GM19468 (cell line): Measurements from ENCODE around the gene UBFD1.
"Not testable (repeated sequence)": the region's sequence is repeated elsewhere in the genome, so short reads cannot be mapped to it uniquely, and the experiment has no call there.

Source experiments
- ATAC-seq: cut with Tn5 transposase; IDR thresholded peaks from one replicate; pipeline ENCODE4 v1.9.1; 2021; ENCODE audit warnings: mild to moderate bottlenecking, moderate library complexity, moderate number of reproducible peaks; ENCODE audit not compliant: unreplicated experiment; ENCODE audit errors: extremely low read depth

The UBFD1 gene

DNA sequence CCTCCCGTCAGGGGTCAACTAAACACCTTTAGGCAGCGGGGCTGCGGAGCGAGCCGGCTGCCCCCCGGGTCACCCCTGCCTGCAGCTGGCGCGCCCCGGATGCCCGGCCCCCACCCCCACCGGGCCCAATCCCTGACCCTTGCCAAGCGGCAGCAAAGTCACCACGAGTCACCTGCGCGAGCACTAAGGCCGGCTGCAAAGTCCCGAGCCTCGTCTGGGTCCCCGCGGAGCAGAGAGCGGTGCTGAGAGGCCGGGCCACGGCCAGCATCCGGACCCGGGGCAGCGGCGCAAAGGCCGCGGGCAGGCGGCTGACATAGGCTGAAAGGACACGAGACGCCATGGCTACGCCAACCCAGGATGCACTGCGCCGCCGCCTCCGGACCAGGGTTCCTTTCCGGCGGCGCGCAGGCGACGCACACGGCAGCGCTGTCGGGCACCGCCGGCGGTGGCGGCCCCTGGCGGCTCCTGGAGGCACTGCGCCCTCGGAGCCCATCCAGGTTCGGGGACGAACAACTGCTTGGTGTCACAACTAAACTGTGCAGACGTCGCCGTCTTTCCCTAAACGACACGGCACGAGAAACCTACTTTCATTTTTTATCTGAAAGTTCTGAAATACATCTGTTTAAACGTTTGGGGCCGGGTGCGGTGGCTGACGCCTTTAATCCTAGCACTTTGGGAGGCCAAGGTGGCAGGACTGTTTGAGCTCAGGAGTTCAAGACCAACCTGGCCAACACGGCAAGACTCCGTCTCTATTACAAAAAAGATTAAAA lies 38.6 kb downstream of the UBFD1 start, which contains the start of gene NDUFAB1:
TSS of gene NDUFAB1 (minus strand) at position 366 of the 770 bp plus-strand sequence. CDS start at position 340, 26 bp downstream.
- ATAC-seq, result peak; percentile 89

DNA sequence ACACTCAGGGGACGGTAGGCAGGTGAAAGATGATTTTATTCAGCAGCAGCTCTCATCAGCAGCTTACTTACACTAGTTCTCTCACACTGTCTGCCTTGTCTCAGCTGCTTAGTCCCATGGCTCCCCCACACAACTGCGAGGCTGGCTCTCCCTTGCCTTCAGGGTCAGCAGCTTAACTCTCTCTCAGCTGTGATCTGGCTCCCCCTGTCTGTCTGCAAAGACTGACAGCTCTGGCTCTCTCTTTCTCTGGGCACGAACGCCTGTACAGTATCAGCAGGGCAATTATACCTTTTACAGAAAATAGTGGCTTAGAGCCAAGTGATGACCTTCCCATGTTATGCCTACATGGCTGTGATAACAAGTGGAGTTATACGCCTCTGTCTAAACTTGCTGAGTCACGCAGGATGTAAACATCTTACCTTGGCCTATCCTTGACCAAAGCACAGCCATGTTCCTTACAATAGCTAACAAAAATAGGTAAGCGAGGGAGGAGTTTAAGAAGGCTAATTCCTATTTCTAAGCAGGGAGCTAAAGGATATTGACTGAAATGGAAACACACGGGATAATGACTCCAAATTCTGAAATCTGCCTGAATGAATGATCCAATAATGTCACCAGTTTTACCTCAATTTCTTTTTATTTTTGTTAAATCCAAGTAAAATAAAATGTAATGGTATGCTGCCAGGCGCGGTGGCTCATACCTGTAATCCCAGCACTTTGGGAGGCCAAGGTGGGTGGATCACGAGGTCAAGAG lies 39.7 kb downstream of the UBFD1 start:
- no peak for ATAC-seq

DNA sequence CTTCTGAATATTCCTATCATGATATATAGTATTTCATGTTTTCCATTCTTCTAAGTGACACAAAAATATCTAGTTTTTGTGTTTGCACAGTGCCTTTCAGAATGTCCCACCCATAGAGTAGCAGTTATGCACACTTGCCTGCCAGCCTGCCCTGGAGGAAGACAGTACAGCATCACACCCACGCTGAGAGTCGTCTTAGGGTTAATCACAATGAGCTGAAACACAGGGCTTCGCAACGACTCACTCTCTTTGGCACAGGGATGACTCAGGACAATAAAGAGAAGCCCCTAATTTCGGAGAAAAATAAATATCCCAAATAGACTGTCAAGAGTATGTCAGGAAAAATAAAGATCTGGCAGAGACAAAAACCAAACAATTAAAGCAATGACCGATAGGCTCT lies 50.2 kb downstream of the UBFD1 start:
- no peak for ATAC-seq

DNA sequence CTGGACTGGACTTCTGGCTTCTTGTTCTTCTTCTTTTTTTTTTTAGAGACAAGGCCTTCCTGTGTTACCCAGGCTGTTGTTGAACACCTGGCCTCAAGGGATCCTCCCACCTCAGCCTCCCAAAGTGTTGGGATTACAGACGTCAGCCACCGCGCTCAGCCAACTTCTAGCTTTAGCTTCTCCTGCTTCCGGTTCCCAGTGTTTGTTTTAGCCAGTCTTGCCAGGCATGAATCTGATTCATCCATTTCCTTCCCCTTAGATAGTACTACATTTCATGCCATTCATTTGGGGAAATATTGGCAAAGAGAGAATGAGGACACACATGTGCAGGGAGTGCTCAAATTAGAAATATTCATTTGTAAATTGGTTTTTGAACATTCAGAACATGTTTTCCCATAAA lies 50.7 kb downstream of the UBFD1 start:
- no peak for ATAC-seq

DNA sequence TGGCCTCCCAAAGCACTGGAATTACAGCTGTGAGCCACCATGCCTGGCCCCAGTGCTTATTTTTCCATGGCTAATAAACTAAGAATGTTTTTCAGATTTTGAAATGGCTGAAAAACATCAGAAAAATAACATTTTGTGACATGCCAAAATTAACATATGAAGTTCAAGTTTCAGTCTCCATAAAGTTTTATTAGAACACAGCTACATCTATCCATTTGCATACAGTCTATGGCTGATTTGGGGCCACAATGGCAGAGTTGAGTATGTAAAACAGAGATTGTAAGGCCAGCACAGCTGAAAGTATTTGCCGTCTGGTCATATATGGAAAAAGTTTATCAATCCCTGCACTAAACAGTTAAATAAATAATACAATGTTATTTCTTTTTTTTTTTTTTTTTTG lies 52.4 kb downstream of the UBFD1 start:
- no peak for ATAC-seq

DNA sequence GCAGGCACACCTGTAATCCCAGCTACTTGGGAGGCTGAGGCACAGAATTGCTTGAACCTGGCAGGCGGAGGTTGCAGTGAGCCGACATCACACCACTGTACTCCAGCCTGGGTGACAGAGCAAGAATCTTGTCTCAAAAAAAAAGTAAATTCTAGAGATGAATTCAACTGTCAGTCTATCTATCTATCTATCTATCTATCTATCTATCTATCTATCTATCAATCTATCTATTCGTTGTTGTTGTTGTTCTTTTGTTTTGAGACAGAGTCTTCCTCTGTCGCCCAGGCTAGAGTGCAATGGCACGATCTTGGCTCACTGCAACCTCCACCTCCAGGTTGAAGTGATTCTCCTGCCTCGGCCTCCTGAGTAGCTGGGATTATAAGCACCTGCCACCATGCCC lies 53.4 kb downstream of the UBFD1 start:
- ATAC-seq, result not testable (repeated sequence)

DNA sequence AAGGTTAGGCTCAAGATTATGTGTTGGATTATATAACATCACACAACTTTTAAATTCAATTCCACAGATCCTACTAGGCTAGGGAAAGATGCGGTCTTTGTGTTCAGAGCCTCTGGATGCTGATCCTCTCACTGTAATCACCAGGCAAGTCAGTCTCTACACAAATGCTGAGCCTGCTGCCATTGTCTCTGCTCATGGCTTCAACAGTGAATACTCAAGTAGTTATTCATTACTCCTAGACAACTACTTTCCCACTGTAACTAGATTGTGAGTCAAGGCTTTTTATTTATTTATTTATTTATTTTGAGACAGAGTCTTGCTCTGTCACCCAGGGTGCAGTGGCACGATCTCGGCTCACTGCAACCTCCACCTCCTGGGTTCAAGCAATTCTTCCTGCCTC lies 54.4 kb downstream of the UBFD1 start:
- no peak for ATAC-seq

DNA sequence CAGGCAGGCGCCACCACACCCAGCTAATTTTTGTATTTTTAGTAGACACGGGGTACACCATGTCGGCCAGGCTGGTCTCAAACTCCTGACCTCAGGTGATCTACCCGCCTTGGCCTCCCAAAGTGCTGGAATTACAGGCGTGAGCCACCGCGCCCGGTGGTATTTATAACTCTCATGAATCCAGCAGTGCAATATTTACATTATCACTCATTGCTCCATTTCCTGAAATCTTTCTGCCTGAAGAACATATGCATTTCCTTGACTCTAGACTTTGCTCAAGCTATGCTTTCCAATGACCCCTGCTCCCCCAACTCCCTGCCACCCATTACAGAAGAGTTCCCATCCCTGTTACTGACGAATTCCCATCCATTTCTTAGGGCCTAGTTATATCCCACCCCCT lies 58.3 kb downstream of the UBFD1 start:
- ATAC-seq, result no peak
